Epidermal melanocyte (primary cell): ENCODE results near the gene CASD1.

Source experiments
- DNase-seq: peaks from one replicate; pipeline ENCODE4 v3.0.0; 2011; ENCODE audit warnings: low spot score; ENCODE audit not compliant: insufficient read length

Gene CASD1

GRCh38 chr7:94512735-94513564 is 3.3 kb downstream of the CASD1 start:
- DNase-seq, result peak; percentile 24

GRCh38 chr7:94513565-94513860 is 3.9 kb downstream of the CASD1 start:
- no peak for DNase-seq

- DNase-seq, result no peak
Measured at GRCh38 chr7:94514140-94514889, 4.7 kb downstream of the CASD1 start.

- no peak for DNase-seq
Measured at GRCh38 chr7:94514917-94515316, 5.3 kb downstream of the CASD1 start.

GRCh38 chr7:94525923-94526322 is 16.3 kb downstream of the CASD1 start:
- DNase-seq, result no peak

GRCh38 chr7:94529516-94529915 is 19.9 kb downstream of the CASD1 start:
- DNase-seq, result no peak

- DNase-seq, result no peak
Measured at GRCh38 chr7:94530109-94530508, 20.5 kb downstream of the CASD1 start.

- no peak for DNase-seq
Measured at GRCh38 chr7:94532676-94533075, 23.1 kb downstream of the CASD1 start.

- no peak for DNase-seq
Measured at GRCh38 chr7:94540428-94540827, 30.8 kb downstream of the CASD1 start.

- DNase-seq, result no peak
Measured at GRCh38 chr7:94547126-94547525, 37.5 kb downstream of the CASD1 start.

- no peak for DNase-seq
Measured at GRCh38 chr7:94556028-94556427, 46.4 kb downstream of the CASD1 start.

- DNase-seq, result no peak
Measured at GRCh38 chr7:94557215-94557614, 47.6 kb downstream of the CASD1 start.

- DNase-seq, result no peak
Measured at GRCh38 chr7:94559972-94560371, 50.4 kb downstream of the CASD1 start.

GRCh38 chr7:94561841-94562514 is 52.4 kb downstream of the CASD1 start:
- no peak for DNase-seq

GRCh38 chr7:94562525-94562924 is 52.9 kb downstream of the CASD1 start:
- DNase-seq, result no peak

GRCh38 chr7:94565247-94565894 is 55.8 kb downstream of the CASD1 start:
- no peak for DNase-seq

GRCh38 chr7:94567396-94567795 is 57.8 kb downstream of the CASD1 start:
- DNase-seq, result no peak

GRCh38 chr7:94571816-94572215 is 62.2 kb downstream of the CASD1 start:
- DNase-seq, result no peak

GRCh38 chr7:94575646-94576045 is 66.0 kb downstream of the CASD1 start:
- DNase-seq, result no peak

- DNase-seq, result no peak
Measured at GRCh38 chr7:94576316-94576715, 66.7 kb downstream of the CASD1 start.

GRCh38 chr7:94577357-94577756 is 67.7 kb downstream of the CASD1 start:
- DNase-seq, result no peak

GRCh38 chr7:94578614-94579013 is 69.0 kb downstream of the CASD1 start:
- no peak for DNase-seq
